Testis (tissue), 3 donors: ENCODE data around the gene SLC6A20. TPM values are rescaled to one million over a fixed set of nuclear protein-coding genes. Genes with fewer than 3 reads are reported as not detected.

Source experiments
- DNase-seq: peaks from one replicate; pipeline ENCODE4 v3.0.0-alpha.2; 2019
- H3K27ac ChIP-seq, 2 donors: fragments of 200-600 bp; sonication (generic); one replicate each; pipeline ENCODE4 v1.5.1; 2019
- H3K27me3 ChIP-seq: fragments of 200-600 bp; sonication (generic); one replicate; pipeline ENCODE4 v1.5.1; 2019
- H3K36me3 ChIP-seq: fragments of 200-600 bp; sonication (generic); one replicate; pipeline ENCODE4 v1.5.1; 2017; ENCODE audit warnings: low read depth; ENCODE audit errors: missing control alignments
- H3K4me1 ChIP-seq: fragments of 200-600 bp; sonication (generic); one replicate; pipeline ENCODE4 v1.5.1; 2019
- H3K4me3 ChIP-seq, 2 donors: fragments of 200-600 bp; sonication (generic); one replicate each; pipeline ENCODE4 v1.5.1; 2017 to 2019
- H3K9me3 ChIP-seq: fragments of 200-600 bp; sonication (generic); one replicate; pipeline ENCODE4 v1.5.1; 2017
- CTCF ChIP-seq, 3 experiments: fragments of 450-650 bp in 2 of 3; fragments of 200-600 bp in 1 of 3; sonication (generic) in 1 of 3; IDR thresholded peaks; one replicate each; pipeline ENCODE4 v1.5.1; 2016 to 2019; ENCODE audit warnings: antibody characterized with exemption in 3 of 3, mild to moderate bottlenecking in 2 of 3, moderate library complexity in 1 of 3
- POLR2A ChIP-seq: fragments of 450-650 bp; IDR thresholded peaks from one replicate; pipeline ENCODE4 v1.6.1; 2017; ENCODE audit warnings: antibody characterized with exemption, mild to moderate bottlenecking, moderate library complexity
- WGBS, 2 donors: methylation state at CpG; one replicate each; pipeline ENCODE4 v1.1.5; 2018; 5-methylcytosine and 5-hydroxymethylcytosine counted together
- intact Hi-C: fragments of 100-400 bp; cut with DNase I; formaldehyde crosslinking; loops from one replicate; pipeline ENCODE4 v1.15.1; 2023; ENCODE audit warnings: low total_unique reads
- polyA plus RNA-seq: library from polyadenylated mRNA; stranded (reverse); fragments of 350-450 nt; fragmentation: Illumina TruSeq; extraction: RNeasy Lipid Tissue Mini Kit (QIAGEN cat#74804); gene quantifications from one replicate; pipeline ENCODE4 v1.2.3, GENCODE V29; 2014; ENCODE audit warnings: low read depth, low replicate concordance; ENCODE audit not compliant: insufficient read depth
- total RNA-seq, 2 donors: library from RNA; depleted of rRNA; stranded (reverse); fragments of >200 nt; gene quantifications; one replicate each; pipeline ENCODE4 v1.2.3, GENCODE V29; 2016

SLC6A20 gene
- total and polyA plus RNA-seq, 3 donors from 2014 or later = 0.87 to 2.3 (median 2.3) TPM

GRCh38 chr3:45741742-45742460, 54.4 kb downstream of the SLC6A20 start:
- 74 to 84% methylated on average over 6 of the region's 6 CpGs for WGBS, 2 donors
- H3K9me3 ChIP-seq = no peaks in the 10 kb centered on the region
- DNase-seq = no peak
- no peaks in the 10 kb centered on the region for H3K36me3 ChIP-seq
- H3K27me3 ChIP-seq = no peaks in the 10 kb centered on the region
- H3K27ac ChIP-seq = no peak overlapping the region
- intact Hi-C loops = no loop called here
- no peak for TF ChIP-seq CTCF (IDR thresholded peaks at IDR 0.05)
- TF ChIP-seq POLR2A = no peak
- no peaks in the 10 kb centered on the region for H3K4me1 ChIP-seq
- no peak overlapping the region for H3K4me3 ChIP-seq

DNA sequence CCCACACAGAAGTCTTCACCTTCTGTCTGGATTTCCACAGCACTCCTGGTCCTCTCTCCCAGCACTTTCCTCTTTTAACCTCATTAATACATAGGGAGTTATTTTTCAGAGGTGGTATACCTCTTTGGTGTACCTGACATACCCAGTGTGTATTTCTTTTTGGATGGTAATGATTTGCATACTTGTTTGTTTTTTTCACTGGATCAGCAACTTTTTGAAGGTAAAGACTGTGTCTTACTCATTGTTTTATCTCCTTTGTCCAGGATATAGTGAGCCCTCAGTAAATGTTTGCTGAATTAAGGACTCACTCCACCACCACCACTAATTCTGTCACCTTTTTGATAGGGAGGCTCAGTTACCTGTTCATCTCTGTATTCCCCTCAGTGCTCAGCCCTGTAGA, 55.1 kb downstream of the SLC6A20 start:
- Histone ChIP-seq H3K27me3 (no peaks in the 10 kb centered on the region), H3K36me3 (no peaks in the 10 kb centered on the region), H3K4me1 (no peaks in the 10 kb centered on the region), H3K4me3 (no peak overlapping the region), H3K27ac (no peak overlapping the region), H3K9me3 (no peaks in the 10 kb centered on the region)
- TF ChIP-seq CTCF (IDR thresholded peaks at IDR 0.05) (no peak), POLR2A (no peak)
- no peak for DNase-seq
- intact Hi-C loops = no loop called here

GRCh38 chr3:45739991-45740390, 56.3 kb downstream of the SLC6A20 start:
- Histone ChIP-seq H3K4me1 (no peaks in the 10 kb centered on the region), H3K4me3 (no peak overlapping the region), H3K36me3 (no peaks in the 10 kb centered on the region), H3K27ac (no peak overlapping the region), H3K27me3 (no peaks in the 10 kb centered on the region), H3K9me3 (no peaks in the 10 kb centered on the region)
- intact Hi-C loops = no loop called here
- 88 to 100% methylated on average over 2 of the region's 2 CpGs for WGBS, 2 donors
- no peak for DNase-seq
- TF ChIP-seq POLR2A (no peak), CTCF (IDR thresholded peaks at IDR 0.05) (no peak)

- WGBS, 2 donors = 80 to 90% methylated on average over 2 of the region's 2 CpGs
- H3K27me3 ChIP-seq = no peaks in the 10 kb centered on the region
- intact Hi-C loops = no loop called here
- no peaks in the 10 kb centered on the region for H3K9me3 ChIP-seq
- TF ChIP-seq CTCF (IDR thresholded peaks at IDR 0.05) = no peak
- H3K4me1 ChIP-seq = no peaks in the 10 kb centered on the region
- H3K27ac ChIP-seq = no peak overlapping the region
- no peak for DNase-seq
- no peaks in the 10 kb centered on the region for H3K36me3 ChIP-seq
- H3K4me3 ChIP-seq = no peak overlapping the region
Measured at GRCh38 chr3:45737234-45737633, 59.1 kb downstream of the SLC6A20 start.

- Histone ChIP-seq H3K27me3 (no peaks in the 10 kb centered on the region), H3K27ac (no peak overlapping the region), H3K4me3 (no peak overlapping the region), H3K4me1 (no peaks in the 10 kb centered on the region), H3K9me3 (no peaks in the 10 kb centered on the region), H3K36me3 (no peaks in the 10 kb centered on the region)
- DNase-seq = no peak
- TF ChIP-seq POLR2A (no peak), CTCF (IDR thresholded peaks at IDR 0.05) (no peak)
- intact Hi-C loops = no loop called here
Measured at GRCh38 chr3:45736707-45737106, 59.6 kb downstream of the SLC6A20 start.
